Stomach (tissue), 4 donors: Measurements from ENCODE around the gene HSPG2.
"Not testable (repeated sequence)": the region's sequence is repeated elsewhere in the genome, so short reads cannot be mapped to it uniquely, and the experiment has no call there.

Experiments
- CTCF ChIP-seq, 7 experiments: fragments of 450-650 bp in 4 of 7; fragments of 200-600 bp in 3 of 7; sonication (generic) in 3 of 7; IDR thresholded peaks; one replicate each; pipeline ENCODE4 v1.5.1; 2016 to 2019; ENCODE audit warnings: antibody characterized with exemption in 7 of 7, control low read depth in 2 of 7, mild to moderate bottlenecking in 1 of 7
- EP300 ChIP-seq: sonication (generic); formaldehyde crosslinking; IDR thresholded peaks from one replicate; pipeline ENCODE4 v1.6.1; 2017; ENCODE audit warnings: antibody characterized with exemption
- POLR2A ChIP-seq, 4 donors: fragments of 450-650 bp; IDR thresholded peaks; one replicate each; pipeline ENCODE4 v1.6.1; 2016; ENCODE audit warnings: antibody characterized with exemption in 4 of 4, control low read depth in 2 of 4, mild to moderate bottlenecking in 1 of 4, moderate library complexity in 1 of 4
- POLR2AphosphoS5 ChIP-seq, 3 donors: sonication (generic); formaldehyde crosslinking; IDR thresholded peaks; one replicate each; pipeline ENCODE4 v1.6.1; 2016; ENCODE audit warnings: antibody characterized with exemption in 3 of 3

DNA sequence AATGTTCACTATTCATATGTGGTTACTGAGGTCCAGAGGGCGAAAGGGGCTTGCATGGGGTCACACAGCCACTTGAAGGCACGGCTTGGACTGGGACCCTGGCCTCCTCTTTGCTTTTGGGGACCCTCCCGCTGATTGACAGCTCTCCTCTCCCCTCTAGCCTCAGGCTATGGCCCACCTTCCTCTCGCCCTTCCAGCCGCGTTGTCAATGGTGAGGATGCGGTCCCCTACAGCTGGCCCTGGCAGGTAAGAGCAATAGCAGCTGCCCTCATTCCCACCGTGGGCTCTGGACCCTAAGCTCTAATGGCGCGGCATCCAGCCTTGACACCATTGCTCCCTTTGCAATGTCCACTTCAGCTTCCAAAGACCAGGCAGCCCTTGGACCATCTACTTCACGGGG, 41.1 kb upstream of the HSPG2 start:
- not testable (repeated sequence) for TF ChIP-seq CTCF (IDR thresholded peaks at IDR 0.05); POLR2A (IDR thresholded peaks at IDR 0.05); EP300; POLR2AphosphoS5 (IDR thresholded peaks at IDR 0.05)
